ENCODE results near the gene TTC12. TPM values are rescaled to one million over a fixed set of nuclear protein-coding genes. Genes with fewer than 3 reads are reported as not detected.

Gene TTC12
- total RNA-seq, 1 experiment from 2014 or later = 24.3 TPM

- CTCF ChIA-PET = no interaction called here
- no peak for DNase-seq (ENCODE audit: low read depth, low spot score)
- no peaks in the 10 kb centered on the region for H3K4me1 ChIP-seq (ENCODE audit: control insufficient read depth, insufficient read depth, low read length)
- POLR2A ChIA-PET = no interaction called here
- TF ChIP-seq POLR2AphosphoS5 (IDR thresholded peaks at IDR 0.05; ENCODE audit: low read depth, low read length) (no peak), SIN3A (IDR thresholded peaks at IDR 0.05; ENCODE audit: borderline replicate concordance, insufficient read depth, low read depth, low read length) (no peak), TCF7L2 (IDR thresholded peaks at IDR 0.05; ENCODE audit: low read depth, low read length) (no peak)
- TF ChIP-seq, protein P1, sequence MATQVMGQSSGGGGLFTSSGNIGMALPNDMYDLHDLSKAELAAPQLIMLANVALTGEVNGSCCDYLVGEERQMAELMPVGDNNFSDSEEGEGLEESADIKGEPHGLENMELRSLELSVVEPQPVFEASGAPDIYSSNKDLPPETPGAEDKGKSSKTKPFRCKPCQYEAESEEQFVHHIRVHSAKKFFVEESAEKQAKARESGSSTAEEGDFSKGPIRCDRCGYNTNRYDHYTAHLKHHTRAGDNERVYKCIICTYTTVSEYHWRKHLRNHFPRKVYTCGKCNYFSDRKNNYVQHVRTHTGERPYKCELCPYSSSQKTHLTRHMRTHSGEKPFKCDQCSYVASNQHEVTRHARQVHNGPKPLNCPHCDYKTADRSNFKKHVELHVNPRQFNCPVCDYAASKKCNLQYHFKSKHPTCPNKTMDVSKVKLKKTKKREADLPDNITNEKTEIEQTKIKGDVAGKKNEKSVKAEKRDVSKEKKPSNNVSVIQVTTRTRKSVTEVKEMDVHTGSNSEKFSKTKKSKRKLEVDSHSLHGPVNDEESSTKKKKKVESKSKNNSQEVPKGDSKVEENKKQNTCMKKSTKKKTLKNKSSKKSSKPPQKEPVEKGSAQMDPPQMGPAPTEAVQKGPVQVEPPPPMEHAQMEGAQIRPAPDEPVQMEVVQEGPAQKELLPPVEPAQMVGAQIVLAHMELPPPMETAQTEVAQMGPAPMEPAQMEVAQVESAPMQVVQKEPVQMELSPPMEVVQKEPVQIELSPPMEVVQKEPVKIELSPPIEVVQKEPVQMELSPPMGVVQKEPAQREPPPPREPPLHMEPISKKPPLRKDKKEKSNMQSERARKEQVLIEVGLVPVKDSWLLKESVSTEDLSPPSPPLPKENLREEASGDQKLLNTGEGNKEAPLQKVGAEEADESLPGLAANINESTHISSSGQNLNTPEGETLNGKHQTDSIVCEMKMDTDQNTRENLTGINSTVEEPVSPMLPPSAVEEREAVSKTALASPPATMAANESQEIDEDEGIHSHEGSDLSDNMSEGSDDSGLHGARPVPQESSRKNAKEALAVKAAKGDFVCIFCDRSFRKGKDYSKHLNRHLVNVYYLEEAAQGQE (IDR thresholded peaks at IDR 0.05; ENCODE audit: insufficient read depth in 1 of 2, low read depth in 2 of 2, low read length in 1 of 2) = no peak
- TF ChIP-seq, protein P2, sequence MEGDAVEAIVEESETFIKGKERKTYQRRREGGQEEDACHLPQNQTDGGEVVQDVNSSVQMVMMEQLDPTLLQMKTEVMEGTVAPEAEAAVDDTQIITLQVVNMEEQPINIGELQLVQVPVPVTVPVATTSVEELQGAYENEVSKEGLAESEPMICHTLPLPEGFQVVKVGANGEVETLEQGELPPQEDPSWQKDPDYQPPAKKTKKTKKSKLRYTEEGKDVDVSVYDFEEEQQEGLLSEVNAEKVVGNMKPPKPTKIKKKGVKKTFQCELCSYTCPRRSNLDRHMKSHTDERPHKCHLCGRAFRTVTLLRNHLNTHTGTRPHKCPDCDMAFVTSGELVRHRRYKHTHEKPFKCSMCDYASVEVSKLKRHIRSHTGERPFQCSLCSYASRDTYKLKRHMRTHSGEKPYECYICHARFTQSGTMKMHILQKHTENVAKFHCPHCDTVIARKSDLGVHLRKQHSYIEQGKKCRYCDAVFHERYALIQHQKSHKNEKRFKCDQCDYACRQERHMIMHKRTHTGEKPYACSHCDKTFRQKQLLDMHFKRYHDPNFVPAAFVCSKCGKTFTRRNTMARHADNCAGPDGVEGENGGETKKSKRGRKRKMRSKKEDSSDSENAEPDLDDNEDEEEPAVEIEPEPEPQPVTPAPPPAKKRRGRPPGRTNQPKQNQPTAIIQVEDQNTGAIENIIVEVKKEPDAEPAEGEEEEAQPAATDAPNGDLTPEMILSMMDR (IDR thresholded peaks at IDR 0.05) = no peak
- no peaks in the 10 kb centered on the region for H3K36me3 ChIP-seq (ENCODE audit: control insufficient read depth, insufficient read depth, low read length)
- BruUV-seq (replicated peaks) = no TSS peak
- in situ Hi-C loops (cut with HindIII; ENCODE audit: low pct_unique_long_range_greater_than_20kb, low sequenced_read_pairs) (no loop called here), intact Hi-C loops (cut with micrococcal nuclease; ENCODE audit: unreplicated experiment) (loop anchor here (5.0 kb wide), 1 partner anchor 834 kb away; no protein-coding TSS in a partner anchor)
- H3K27me3 ChIP-seq (ENCODE audit: control insufficient read depth, insufficient read depth, low read length) = no peaks in the 10 kb centered on the region
- H3K27ac ChIP-seq (ENCODE audit: low read length) = no peak overlapping the region
- no peak overlapping the region for H3K4me3 ChIP-seq (ENCODE audit: low read depth in 2 of 2, low read length in 2 of 2)
- no peak for ATAC-seq
- H3K9me3 ChIP-seq (ENCODE audit: control insufficient read depth, insufficient read depth, low read depth, low read length) = no peaks in the 10 kb centered on the region
Measured at GRCh38 chr11:113405724-113406478, 91.5 kb downstream of the TTC12 start.

- no peaks in the 10 kb centered on the region for H3K4me1 ChIP-seq (ENCODE audit: control insufficient read depth, insufficient read depth, low read length)
- DNase-seq (ENCODE audit: low read depth, low spot score) (no peak), ATAC-seq (no peak)
- intact Hi-C loops (cut with micrococcal nuclease; ENCODE audit: unreplicated experiment) = loop anchor here (5.0 kb wide), 1 partner anchor 835 kb away; no protein-coding TSS in a partner anchor
- no peak overlapping the region for H3K27ac ChIP-seq (ENCODE audit: low read length)
- ChIA-PET POLR2A (no interaction called here), CTCF (no interaction called here)
- no peaks in the 10 kb centered on the region for H3K27me3 ChIP-seq (ENCODE audit: control insufficient read depth, insufficient read depth, low read length)
- in situ Hi-C loops (cut with HindIII; ENCODE audit: low pct_unique_long_range_greater_than_20kb, low sequenced_read_pairs) = no loop called here
- no TSS peak for BruUV-seq (replicated peaks)
- no peaks in the 10 kb centered on the region for H3K9me3 ChIP-seq (ENCODE audit: control insufficient read depth, insufficient read depth, low read depth, low read length)
- no peak overlapping the region for H3K4me3 ChIP-seq (ENCODE audit: low read depth in 2 of 2, low read length in 2 of 2)
- no peaks in the 10 kb centered on the region for H3K36me3 ChIP-seq (ENCODE audit: control insufficient read depth, insufficient read depth, low read length)
- no peak for TF ChIP-seq TCF7L2 (IDR thresholded peaks at IDR 0.05; ENCODE audit: low read depth, low read length)
- TF ChIP-seq SIN3A (IDR thresholded peaks at IDR 0.05; ENCODE audit: borderline replicate concordance, insufficient read depth, low read depth, low read length) = no peak
- TF ChIP-seq POLR2AphosphoS5 (IDR thresholded peaks at IDR 0.05; ENCODE audit: low read depth, low read length) = no peak
- TF ChIP-seq, protein P1 (IDR thresholded peaks at IDR 0.05; ENCODE audit: insufficient read depth in 1 of 2, low read depth in 2 of 2, low read length in 1 of 2) = no peak
- TF ChIP-seq, protein P2 (IDR thresholded peaks at IDR 0.05) = no peak
Measured at GRCh38 chr11:113407163-113407562, 92.8 kb downstream of the TTC12 start.
